H9 (cell line): ENCODE data around the gene CACNA1D. TPM values are rescaled to one million over a fixed set of nuclear protein-coding genes. Genes with fewer than 3 reads are reported as not detected.

Experiments used
- DNase-seq: peaks from one replicate; pipeline ENCODE4 v3.0.0-alpha.2; 2017
- H2AFZ ChIP-seq: one replicate; pipeline ENCODE4 v1.6.1; 2013; ENCODE audit warnings: mild to moderate bottlenecking, low read length, control low read depth, moderate library complexity
- H2AK5ac ChIP-seq: 2 replicates; pipeline ENCODE4 v1.6.1; 2013; ENCODE audit warnings: low read length, control low read depth, mixed read lengths; ENCODE audit not compliant: insufficient read length
- H2BK120ac ChIP-seq: one replicate; pipeline ENCODE4 v1.6.1; 2013; ENCODE audit warnings: low read depth, mild to moderate bottlenecking, low read length, control low read depth, inconsistent platforms; ENCODE audit not compliant: poor library complexity, severe bottlenecking
- H2BK12ac ChIP-seq: 2 replicates; pipeline ENCODE4 v1.6.1; 2013; ENCODE audit warnings: low read length, control low read depth, mixed read lengths, low read depth; ENCODE audit not compliant: insufficient read length
- H2BK15ac ChIP-seq: 2 replicates; pipeline ENCODE4 v1.6.1; 2013; ENCODE audit warnings: low read depth, low read length, control low read depth
- H2BK20ac ChIP-seq: one replicate; pipeline ENCODE4 v1.6.1; 2013; ENCODE audit warnings: low read depth, mild to moderate bottlenecking, low read length, control low read depth, inconsistent platforms; ENCODE audit not compliant: poor library complexity, severe bottlenecking
- H2BK5ac ChIP-seq: 2 replicates; pipeline ENCODE4 v1.6.1; 2013; ENCODE audit warnings: low read length, control low read depth, mixed read lengths; ENCODE audit not compliant: insufficient read length
- H3K14ac ChIP-seq: 2 replicates; pipeline ENCODE4 v1.6.1; 2013; ENCODE audit warnings: low read length, control low read depth; ENCODE audit not compliant: insufficient read depth
- H3K18ac ChIP-seq: 2 replicates; pipeline ENCODE4 v1.6.1; 2013; ENCODE audit warnings: low read depth, mild to moderate bottlenecking, mixed read lengths, low read length, control low read depth; ENCODE audit not compliant: insufficient read length
- H3K23ac ChIP-seq: 2 replicates; pipeline ENCODE4 v1.6.1; 2013; ENCODE audit warnings: low read length, control low read depth, mixed read lengths, low read depth; ENCODE audit not compliant: insufficient read length
- H3K23me2 ChIP-seq: 2 replicates; pipeline ENCODE4 v1.6.1; 2013; ENCODE audit warnings: low read depth, mild to moderate bottlenecking, mixed read lengths, low read length, control low read depth; ENCODE audit not compliant: insufficient read length, poor library complexity, severe bottlenecking
- H3K27ac ChIP-seq: 2 replicates; pipeline ENCODE4 v1.5.1; 2013; ENCODE audit warnings: low read length, control low read depth, mixed read lengths, low read depth; ENCODE audit not compliant: insufficient read length
- H3K27me3 ChIP-seq: 2 replicates; pipeline ENCODE4 v1.6.1; 2013; ENCODE audit warnings: low read length, control low read depth, inconsistent platforms; ENCODE audit not compliant: insufficient read depth
- H3K4ac ChIP-seq: 2 replicates; pipeline ENCODE4 v1.6.1; 2013; ENCODE audit warnings: low read depth, mild to moderate bottlenecking, control low read depth, inconsistent platforms, low read length, moderate library complexity
- H3K4me1 ChIP-seq: 2 replicates; pipeline ENCODE4 v1.6.1; 2013; ENCODE audit warnings: low read length, control low read depth, inconsistent platforms; ENCODE audit not compliant: insufficient read depth
- H3K4me2 ChIP-seq: 2 replicates; pipeline ENCODE4 v1.6.1; 2013; ENCODE audit warnings: low read length, control low read depth, mixed read lengths; ENCODE audit not compliant: insufficient read length, insufficient read depth
- H3K56ac ChIP-seq: 2 replicates; pipeline ENCODE4 v1.6.1; 2013; ENCODE audit warnings: low read depth, mild to moderate bottlenecking, mixed read lengths, low read length, control low read depth; ENCODE audit not compliant: insufficient read length
- H3K79me1 ChIP-seq: 2 replicates; pipeline ENCODE4 v1.6.1; 2013; ENCODE audit warnings: low read depth, mild to moderate bottlenecking, moderate library complexity, low read length, control low read depth, inconsistent platforms; ENCODE audit not compliant: insufficient read depth, poor library complexity, severe bottlenecking
- H3K79me2 ChIP-seq: 2 replicates; pipeline ENCODE4 v1.6.1; 2013; ENCODE audit warnings: low read length, control low read depth, inconsistent platforms; ENCODE audit not compliant: insufficient read depth
- H3K9ac ChIP-seq: 2 replicates; pipeline ENCODE4 v1.6.1; 2013; ENCODE audit warnings: low read length, control low read depth, mixed read lengths; ENCODE audit not compliant: insufficient read length; ENCODE audit errors: extremely low read depth
- H3K9me3 ChIP-seq: one replicate; pipeline ENCODE4 v1.6.1; 2013; ENCODE audit warnings: low read depth, low read length, inconsistent platforms; ENCODE audit not compliant: control insufficient read depth
- H3T11ph ChIP-seq: one replicate; pipeline ENCODE4 v1.6.1; 2013; ENCODE audit warnings: mild to moderate bottlenecking, low read length, control low read depth, inconsistent platforms
- H4K20me1 ChIP-seq: one replicate; pipeline ENCODE4 v1.6.1; 2013; ENCODE audit not compliant: control insufficient read depth, insufficient read length, insufficient read depth
- H4K5ac ChIP-seq: 2 replicates; pipeline ENCODE4 v1.6.1; 2013; ENCODE audit warnings: low read depth, mild to moderate bottlenecking, mixed read lengths, low read length, control low read depth; ENCODE audit not compliant: insufficient read length
- H4K8ac ChIP-seq: replicated peaks from 2 replicates; pipeline ENCODE4 v1.6.1; 2013; ENCODE audit warnings: low read length, control low read depth, mixed read lengths, low read depth; ENCODE audit not compliant: insufficient read length
- H4K91ac ChIP-seq: 2 replicates; pipeline ENCODE4 v1.6.1; 2013; ENCODE audit warnings: low read depth, mild to moderate bottlenecking, moderate library complexity, mixed read lengths, low read length, control low read depth; ENCODE audit not compliant: insufficient read length
- H3K27ac Mint-ChIP-seq, 3 experiments: 2 replicates in 2 of 3; 3 replicates in 1 of 3; pipeline ENCODE4 v1.8.0; 2020 to 2021; ENCODE audit warnings: mixed read lengths in 3 of 3, mild to moderate bottlenecking in 1 of 3, moderate library complexity in 1 of 3
- H3K27me3 Mint-ChIP-seq: 2 replicates; pipeline ENCODE4 v1.8.0; 2021; ENCODE audit warnings: low read depth, mild to moderate bottlenecking, moderate library complexity, mixed read lengths
- H3K36me3 Mint-ChIP-seq, 3 experiments: 2 replicates in 2 of 3; 3 replicates in 1 of 3; pipeline ENCODE4 v1.8.0; 2020 to 2021; ENCODE audit warnings: low read depth in 3 of 3, mixed read lengths in 3 of 3; ENCODE audit not compliant: insufficient read depth in 1 of 3
- H3K4me1 Mint-ChIP-seq, 2 experiments: 2 replicates each; pipeline ENCODE4 v1.8.0; 2020; ENCODE audit warnings: mixed read lengths in 2 of 2
- H3K4me3 Mint-ChIP-seq, 2 experiments: 2 replicates in 1 of 2; 3 replicates in 1 of 2; pipeline ENCODE4 v1.8.0; 2020 to 2021; ENCODE audit warnings: mild to moderate bottlenecking in 2 of 2, mixed read lengths in 2 of 2, moderate library complexity in 1 of 2
- H3K9me3 Mint-ChIP-seq, 2 experiments: 2 replicates in 1 of 2; 3 replicates in 1 of 2; pipeline ENCODE4 v1.8.0; 2020; ENCODE audit warnings: mild to moderate bottlenecking in 2 of 2, mixed read lengths in 2 of 2, moderate library complexity in 1 of 2
- CTCF ChIP-seq: fragments of 200-600 bp; sonication (generic); conservative IDR thresholded peaks from 3 replicates; pipeline ENCODE4 v1.8.0; 2021; ENCODE audit warnings: antibody characterized with exemption, mild to moderate bottlenecking
- WGBS: extraction: QIAGEN DNeasy Blood & Tissue Kit; methylation state at CpG from one replicate; pipeline ENCODE4 v1.1.7; 2013; ENCODE audit warnings: missing lambda C conversion rate, low lambda C conversion rate, mixed read lengths; ENCODE audit not compliant: insufficient read length; ENCODE audit errors: extremely low coverage; 5-methylcytosine and 5-hydroxymethylcytosine counted together
- total RNA-seq: library from RNA; stranded (reverse); gene quantifications from 2 replicates; pipeline ENCODE4 v1.2.1, GENCODE V29; 2021

CACNA1D gene
- total RNA-seq, 1 experiment from 2014 or later, result 3.5 TPM

GRCh38 chr3:53495520-53496391, 1.3 kb downstream of the CACNA1D start:
- peaks cover 12% of the 10 kb centered on the region for H3K23me2 ChIP-seq
- H3K27me3 ChIP-seq, result peaks cover 15% of the 10 kb centered on the region
- no peak overlapping the region for H3K9ac ChIP-seq
- no peak overlapping the region for H2BK15ac ChIP-seq
- no peak overlapping the region for H3T11ph ChIP-seq
- no peak overlapping the region for H3K4ac ChIP-seq
- H2AFZ ChIP-seq, result no peak overlapping the region
- no peak overlapping the region for H2BK12ac ChIP-seq
- H3K14ac ChIP-seq, result no peak overlapping the region
- no peak overlapping the region for H2BK5ac ChIP-seq
- H2AK5ac ChIP-seq, result no peak overlapping the region
- H4K8ac ChIP-seq, result no peak overlapping the region
- H3K27ac ChIP-seq, result no peak overlapping the region
- peaks cover 71% of the 10 kb centered on the region for H3K27me3 Mint-ChIP-seq
- peaks cover 12 to 16% of the 10 kb centered on the region in 2 experiments for H3K4me1 Mint-ChIP-seq
- H3K4me2 ChIP-seq, result peak overlapping the region; percentile 56
- H4K20me1 ChIP-seq, result no peaks in the 10 kb centered on the region
- H2BK20ac ChIP-seq, result no peak overlapping the region
- H3K56ac ChIP-seq, result no peak overlapping the region
- H3K79me1 ChIP-seq, result no peaks in the 10 kb centered on the region
- no peak overlapping the region for H4K91ac ChIP-seq
- no CpG with 5 or more reads among the region's 57 CpGs for WGBS
- H4K5ac ChIP-seq, result no peak overlapping the region
- H3K9me3 Mint-ChIP-seq, result no peaks in the 10 kb centered on the region
- no peak overlapping the region for H3K27ac Mint-ChIP-seq
- no peak overlapping the region for H3K18ac ChIP-seq
- no peak overlapping the region for H2BK120ac ChIP-seq
- no peak overlapping the region for H3K23ac ChIP-seq
- H3K36me3 Mint-ChIP-seq, result no peaks in the 10 kb centered on the region
- no peaks in the 10 kb centered on the region for H3K4me1 ChIP-seq
- no peaks in the 10 kb centered on the region for H3K9me3 ChIP-seq
- TF ChIP-seq CTCF, result no peak
- H3K4me3 Mint-ChIP-seq, result peak overlapping the region; percentile 61 to 87
- H3K79me2 ChIP-seq, result no peaks in the 10 kb centered on the region
- peak; percentile 45 for DNase-seq
